ENCODE results near the gene DCC.

The DCC gene

GRCh38 chr18:53126210-53126609, 786.2 kb downstream of the DCC start:
- DNase-seq, result no peak

DNA sequence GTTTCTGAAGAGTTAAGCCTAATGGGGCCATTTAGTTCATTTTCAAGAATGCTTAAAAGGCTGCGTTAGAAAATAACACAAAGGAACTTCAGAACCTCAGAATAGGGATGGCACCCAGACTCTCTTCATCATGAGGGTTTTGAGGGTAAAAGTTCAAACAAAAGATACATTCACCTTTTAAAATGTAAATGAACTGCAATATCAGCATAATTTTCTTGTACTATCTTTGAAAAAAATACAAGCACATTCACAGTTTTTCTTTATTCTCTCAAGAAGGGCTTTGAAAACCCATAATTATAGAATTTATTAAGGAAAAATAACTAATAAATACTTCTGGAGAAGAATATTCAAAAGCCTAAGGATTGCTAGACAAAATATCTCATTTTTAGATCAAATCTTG, 791.0 kb downstream of the DCC start:
- DNase-seq, result no peak

- DNase-seq, result no peak
Observed at GRCh38 chr18:53134711-53135110, 794.7 kb downstream of the DCC start.

DNA sequence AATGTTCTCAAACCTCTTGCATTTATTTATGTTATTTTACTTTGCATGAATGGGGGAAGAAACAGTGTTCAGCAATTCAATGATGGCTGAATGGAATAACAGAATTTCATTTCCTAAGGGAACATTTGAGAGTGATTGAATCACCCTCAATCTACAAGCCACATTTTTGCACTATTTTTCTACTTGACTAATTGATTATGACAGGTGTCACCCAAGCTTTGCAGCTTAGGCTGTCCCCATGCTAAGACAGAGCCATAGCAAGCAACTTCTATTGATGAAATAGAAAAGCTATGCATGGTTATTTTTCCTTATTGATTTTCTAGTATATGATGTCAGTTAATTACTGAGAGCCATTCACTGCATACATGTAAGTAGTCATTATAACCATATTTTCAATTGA, 795.7 kb downstream of the DCC start:
- DNase-seq, result no peak

DNA sequence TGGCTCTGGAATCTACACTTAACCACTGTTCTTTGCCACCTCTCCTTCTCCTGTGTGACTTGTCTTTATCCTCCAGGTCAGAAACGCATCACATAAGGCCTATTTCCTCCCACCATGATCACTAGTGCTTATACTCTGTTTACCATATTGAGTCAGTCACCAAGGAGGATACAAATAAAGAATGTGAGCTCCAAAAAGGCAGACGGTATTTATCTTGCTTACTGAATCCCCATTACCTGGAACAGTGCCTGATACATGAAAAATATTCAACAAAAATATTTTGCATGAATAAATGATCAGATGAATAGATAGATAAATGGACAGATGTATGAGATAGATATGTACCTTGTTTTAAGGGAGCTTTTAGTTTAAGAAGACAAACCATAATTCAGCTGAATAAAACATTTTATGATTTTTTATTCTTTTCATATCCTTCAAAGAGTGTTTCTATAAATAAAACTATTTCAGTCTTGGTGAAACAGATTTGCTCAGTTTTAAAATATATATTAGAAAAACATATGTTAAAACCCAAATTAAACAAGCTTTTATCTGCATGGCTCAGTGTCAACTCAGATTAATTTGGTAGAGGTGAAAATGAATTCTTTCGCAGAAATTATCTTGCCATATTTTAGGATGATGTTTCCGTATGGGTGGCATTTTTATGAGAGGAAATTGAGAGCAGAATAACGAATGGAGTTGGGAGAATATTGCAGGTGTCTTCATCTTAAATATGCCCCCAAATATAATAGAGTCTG, 799.9 kb downstream of the DCC start:
- no peak for DNase-seq

- DNase-seq, result no peak
Observed at GRCh38 chr18:53142005-53142404, 802.0 kb downstream of the DCC start.

GRCh38 chr18:53147472-53147871, 807.5 kb downstream of the DCC start:
- no peak for DNase-seq

DNA sequence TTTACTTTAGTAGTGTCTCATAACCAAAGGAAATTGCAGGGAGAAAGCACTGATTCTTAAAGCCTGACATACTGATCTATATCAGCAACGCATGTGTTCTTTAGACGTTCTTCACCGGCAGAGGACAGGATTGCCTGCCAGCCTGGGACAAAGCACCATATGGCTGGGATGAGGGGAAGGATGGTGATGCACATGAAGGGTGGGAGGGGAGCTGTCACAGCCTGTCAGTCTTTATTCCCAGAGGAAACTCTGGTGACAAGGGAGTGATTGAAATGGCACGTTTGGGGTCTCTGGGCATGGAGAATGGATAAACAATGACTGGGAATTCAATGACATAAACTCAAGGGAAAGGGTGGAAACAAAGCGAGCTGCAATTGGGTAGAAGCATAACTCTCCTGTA, 808.1 kb downstream of the DCC start:
- no peak for DNase-seq

GRCh38 chr18:53152476-53152875, 812.5 kb downstream of the DCC start:
- no peak for DNase-seq

GRCh38 chr18:53153281-53153680, 813.3 kb downstream of the DCC start:
- DNase-seq, result no peak

DNA sequence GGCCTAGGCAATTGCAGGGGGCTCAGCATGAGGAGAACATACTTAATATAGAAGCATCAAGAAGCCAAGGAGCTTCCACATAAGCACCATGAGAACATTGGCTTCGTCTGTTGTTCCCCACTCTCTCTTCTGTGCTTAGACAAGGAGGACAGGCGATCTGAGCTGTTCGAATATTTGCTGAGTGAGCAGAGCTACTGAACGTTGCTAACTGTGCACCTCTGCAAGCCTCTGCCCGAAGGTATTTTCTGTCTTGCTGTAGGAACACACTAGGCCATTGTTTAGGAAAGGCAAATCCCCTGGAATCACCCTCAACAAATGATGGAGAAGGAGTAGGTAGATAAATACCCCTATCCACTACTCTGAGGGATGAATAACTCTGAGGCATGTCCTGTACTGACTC, 813.8 kb downstream of the DCC start:
- DNase-seq, result no peak

DNA sequence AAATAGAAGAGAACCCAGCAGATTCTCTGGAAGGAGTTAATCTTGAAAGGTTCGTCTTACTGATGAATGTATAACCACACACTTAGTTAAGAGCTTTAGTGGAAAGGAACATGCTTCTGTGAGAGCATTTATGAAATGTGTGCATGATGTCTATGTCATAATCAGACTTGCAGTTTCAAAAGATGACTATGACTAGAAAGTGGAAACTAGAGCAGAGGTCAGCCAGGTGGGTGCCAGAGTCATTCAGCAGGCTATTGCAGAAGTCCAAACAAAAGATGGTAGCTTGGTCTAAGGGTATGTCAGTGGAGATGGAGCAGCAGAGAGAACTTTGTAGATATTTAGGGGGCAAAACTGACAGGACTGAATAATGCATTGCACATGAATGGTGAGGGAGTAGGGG, 825.8 kb downstream of the DCC start:
- no peak for DNase-seq

DNA sequence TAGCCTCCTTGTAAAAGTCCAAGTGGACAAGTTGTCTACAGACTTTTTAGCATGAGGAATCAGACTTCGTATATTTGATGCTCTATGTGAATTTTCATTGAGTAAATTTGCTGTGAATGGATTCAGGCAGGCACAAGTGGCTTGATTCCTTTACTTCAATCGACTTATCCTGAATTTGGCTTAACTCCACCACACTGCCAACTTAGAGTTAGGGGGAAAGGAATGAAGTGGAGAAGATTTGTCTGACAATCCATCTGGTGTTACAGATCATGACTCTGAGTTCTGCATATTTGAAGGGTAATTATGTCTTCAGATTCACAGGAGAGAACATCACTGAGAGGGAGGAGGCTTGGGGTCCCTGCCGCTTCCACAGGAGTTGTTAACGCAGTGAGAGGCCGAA, 829.3 kb downstream of the DCC start:
- no peak for DNase-seq

DNA sequence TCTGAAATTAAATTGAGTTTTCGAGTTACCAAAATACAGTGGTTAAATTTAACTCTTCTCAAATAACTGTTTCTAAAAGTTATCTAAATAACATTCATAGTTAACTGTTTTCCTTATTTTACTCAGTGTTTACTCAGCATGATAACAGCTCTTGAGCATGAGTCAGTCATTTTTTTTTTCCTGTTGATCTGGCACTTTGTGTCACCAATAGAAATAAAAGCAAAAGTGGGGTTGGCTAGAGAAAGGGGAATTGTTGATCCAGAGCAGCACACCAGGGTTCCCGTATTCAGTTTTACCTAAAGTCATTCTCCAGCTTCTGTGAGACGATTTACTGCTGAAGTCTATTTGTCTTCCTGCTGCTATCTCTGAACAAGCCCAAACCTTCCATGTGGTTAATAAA, 851.6 kb downstream of the DCC start:
- peak in 1 of 2 experiments; percentile 33 for DNase-seq

DNA sequence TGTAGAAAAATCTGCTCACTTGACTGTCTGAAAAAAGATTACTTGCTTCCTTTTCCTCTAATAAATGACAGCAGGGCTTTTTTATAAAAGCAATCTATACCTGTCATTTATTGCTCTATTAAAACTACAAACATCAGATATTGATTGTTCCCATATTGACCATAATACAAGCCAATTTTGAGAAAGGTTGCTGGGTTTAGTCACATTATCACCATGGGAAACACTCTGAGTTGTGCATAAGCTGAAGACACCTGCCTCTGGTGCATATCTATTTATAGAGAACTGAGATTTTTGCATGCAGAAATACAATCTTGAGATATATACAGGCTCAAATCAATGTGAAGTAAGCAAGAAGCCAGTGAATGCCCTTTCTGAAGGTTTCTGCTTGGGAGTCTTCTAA, 853.9 kb downstream of the DCC start:
- DNase-seq, result no peak

DNA sequence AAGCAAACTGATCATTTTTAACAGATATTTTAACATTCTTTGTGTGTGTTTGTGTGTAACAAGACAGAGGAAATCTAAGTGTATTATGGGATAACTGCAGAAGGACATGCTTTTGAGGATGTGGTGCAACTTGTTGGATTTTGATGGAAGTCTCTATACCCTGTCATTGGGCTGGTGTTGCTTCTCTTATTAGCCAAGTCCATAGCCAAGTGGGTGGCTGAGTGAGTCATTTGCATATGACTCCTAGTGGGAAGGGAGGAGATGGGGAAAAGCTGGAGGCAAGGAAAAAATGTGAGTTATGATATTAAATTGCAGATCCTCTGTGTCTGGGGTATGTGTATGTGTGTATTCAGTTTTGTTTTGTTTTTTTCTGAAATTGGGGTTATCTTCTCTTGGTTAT, 879.9 kb downstream of the DCC start:
- no peak for DNase-seq

GRCh38 chr18:53224128-53224778, 884.3 kb downstream of the DCC start:
- DNase-seq, result no peak

GRCh38 chr18:53225567-53226325, 885.7 kb downstream of the DCC start:
- DNase-seq, result no peak

- DNase-seq, result no peak
Observed at GRCh38 chr18:53234610-53235009, 894.6 kb downstream of the DCC start.

DNA sequence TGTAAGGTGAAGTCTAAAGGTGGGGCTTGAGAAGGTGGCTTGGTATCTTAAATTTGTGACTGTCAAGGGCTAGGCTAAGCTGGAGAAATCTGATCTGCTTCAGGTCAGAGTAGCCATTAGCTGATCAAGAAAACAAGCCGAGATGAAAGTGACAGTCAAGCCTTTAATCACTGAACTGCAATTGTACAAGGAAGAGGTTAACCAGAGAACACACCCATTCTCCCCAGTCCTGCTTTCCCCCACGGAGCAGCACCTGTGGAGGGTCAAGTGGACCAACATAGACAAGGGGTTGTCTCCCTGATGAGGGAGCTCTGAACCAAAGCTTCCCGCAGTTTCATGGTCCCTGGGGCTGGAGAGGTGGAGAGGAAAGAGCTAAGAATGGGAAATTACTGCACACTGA, 901.2 kb downstream of the DCC start:
- no peak for DNase-seq

- peak in 1 of 2 experiments; percentile 60 for DNase-seq
Observed at GRCh38 chr18:53253789-53254188, 913.8 kb downstream of the DCC start.

DNA sequence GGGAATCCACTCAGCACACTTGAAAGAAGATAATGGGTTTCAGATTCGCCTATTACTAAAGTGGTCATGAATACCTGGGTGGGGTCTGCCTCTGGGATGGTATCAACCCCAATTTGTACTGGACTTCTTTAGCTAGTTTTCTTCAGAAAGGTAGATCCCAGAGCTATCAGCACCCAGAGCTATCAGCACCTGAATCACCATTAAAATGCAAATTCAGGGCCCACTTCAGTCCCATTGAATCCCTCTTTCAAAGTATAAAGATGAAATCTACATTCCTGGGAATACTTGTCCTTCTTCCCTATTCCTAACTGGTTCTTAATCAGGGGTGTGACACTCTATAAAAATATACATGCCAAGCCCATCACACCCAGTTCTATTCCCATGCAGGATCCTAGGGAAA, 914.3 kb downstream of the DCC start:
- DNase-seq, result no peak

DNA sequence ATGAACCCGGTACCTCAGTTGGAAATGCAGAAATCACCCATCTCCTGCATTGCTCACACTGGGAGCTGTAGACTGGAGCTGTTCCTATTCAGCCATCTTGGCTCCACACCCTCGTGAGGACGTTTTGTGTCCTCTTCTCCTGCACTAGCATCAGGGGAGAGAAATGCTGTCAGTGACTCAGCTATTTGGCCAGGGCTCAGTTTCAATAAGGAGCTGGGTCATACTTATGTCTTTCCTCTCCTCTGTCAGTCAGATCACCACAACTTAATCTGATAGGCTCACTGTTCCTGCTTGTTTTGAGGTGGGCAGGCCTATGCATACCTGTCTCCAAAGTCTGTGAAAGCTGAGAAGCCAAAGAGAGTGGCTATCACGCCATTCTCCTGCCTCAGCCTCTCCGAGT, 921.2 kb downstream of the DCC start:
- DNase-seq, result no peak

DNA sequence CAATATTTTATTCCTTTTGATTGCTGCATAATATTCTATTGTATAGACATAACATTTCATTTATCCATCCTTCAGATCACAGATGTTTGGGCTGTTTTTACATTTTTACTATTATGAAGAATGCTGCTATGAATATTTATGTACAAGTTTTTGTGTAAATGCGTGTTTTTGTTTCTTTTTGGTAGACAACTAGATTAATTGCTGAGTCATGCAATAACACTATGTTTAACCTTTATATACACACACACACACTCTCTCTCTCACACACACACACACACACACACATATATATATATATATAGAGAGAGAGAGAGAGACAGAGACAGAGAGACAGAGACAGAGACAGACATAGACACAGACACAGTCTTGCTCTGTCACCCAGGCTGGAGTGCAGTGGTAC, 926.9 kb downstream of the DCC start:
- DNase-seq, result no peak
